Activated CD4-positive, alpha-beta T cell treated with anti-CD3 and anti-CD28 coated beads, Interleukin-10, Interleukin-2, amounts not matched to agents 100 ng/mL and 50 ng/mL, durations not matched to agents 16 hours and 8 hours (primary cell): ENCODE results near the gene EDA.

Experiments
- DNase-seq: peaks from one replicate; pipeline ENCODE4 v3.0.0-alpha.2; 2020

EDA gene

DNA sequence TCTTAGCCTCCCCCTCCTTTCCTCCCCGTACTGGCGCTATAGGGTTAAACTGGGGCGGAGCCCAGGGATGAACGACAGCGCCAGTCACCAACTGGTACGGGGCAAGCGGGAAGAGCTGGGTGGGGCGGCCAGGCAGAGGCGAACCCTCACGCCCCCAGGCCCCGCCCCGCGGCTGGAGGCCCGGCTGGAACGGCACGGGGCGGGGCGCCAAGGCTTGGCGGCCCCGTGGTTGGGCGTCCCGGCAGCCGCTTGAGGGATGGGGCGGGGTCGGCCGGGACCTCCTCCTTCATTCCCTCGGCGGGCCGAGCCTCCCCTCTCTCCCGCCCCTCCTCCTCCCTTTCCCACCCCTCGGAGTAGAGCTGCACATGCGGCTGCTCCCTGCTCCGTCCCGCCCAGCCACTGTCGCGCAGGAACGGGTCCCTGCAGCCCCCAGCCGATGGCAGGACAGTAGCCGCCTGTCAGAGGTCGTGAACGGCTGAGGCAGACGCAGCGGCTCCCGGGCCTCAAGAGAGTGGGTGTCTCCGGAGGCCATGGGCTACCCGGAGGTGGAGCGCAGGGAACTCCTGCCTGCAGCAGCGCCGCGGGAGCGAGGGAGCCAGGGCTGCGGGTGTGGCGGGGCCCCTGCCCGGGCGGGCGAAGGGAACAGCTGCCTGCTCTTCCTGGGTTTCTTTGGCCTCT, at the start of gene EDA:
EDA (plus strand) TSS at position 335 of the 678 bp plus-strand sequence.
- DNase-seq, result peak; percentile 76

DNA sequence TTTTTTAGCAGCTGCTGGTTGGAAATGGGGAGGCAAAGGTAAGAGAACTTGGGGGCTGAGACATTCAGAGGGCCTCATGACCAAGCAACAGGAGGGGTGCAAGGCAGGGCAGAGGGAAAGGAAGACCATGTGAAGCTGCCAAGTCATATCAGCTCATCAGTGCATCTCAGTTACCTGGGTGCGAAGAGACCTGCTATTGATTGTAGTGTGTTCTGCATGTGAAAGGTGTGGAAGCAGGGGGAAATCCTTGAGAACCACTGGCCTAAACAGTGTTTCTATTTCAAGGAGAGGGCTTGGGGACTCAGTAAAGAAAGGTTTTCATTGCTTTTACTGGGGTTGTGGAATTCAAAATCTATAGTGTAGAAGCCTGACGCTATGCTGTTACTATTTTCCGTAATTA, 47.1 kb upstream of the EDA start:
- DNase-seq, result no peak

DNA sequence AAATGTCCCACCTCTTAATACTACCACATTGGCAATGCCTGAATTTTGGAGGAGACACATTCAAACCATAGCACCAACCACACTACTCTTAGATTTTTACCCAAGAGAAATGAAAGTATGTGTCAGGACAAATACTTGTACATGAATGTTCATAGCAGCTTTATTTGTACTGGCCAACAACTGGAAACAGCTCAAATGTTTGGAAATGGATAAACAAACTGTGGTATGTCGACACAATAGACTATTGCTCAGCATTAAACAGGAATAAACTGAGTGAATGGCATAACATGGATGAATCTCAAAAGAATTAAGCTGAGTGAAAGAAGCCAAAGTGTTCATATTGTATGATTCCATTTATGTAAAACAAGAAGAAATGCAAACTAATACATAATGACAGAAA, 18.5 kb upstream of the EDA start:
- no peak for DNase-seq

GRCh38 chrX:69600182-69600581, 15.7 kb upstream of the EDA start:
- DNase-seq, result no peak

DNA sequence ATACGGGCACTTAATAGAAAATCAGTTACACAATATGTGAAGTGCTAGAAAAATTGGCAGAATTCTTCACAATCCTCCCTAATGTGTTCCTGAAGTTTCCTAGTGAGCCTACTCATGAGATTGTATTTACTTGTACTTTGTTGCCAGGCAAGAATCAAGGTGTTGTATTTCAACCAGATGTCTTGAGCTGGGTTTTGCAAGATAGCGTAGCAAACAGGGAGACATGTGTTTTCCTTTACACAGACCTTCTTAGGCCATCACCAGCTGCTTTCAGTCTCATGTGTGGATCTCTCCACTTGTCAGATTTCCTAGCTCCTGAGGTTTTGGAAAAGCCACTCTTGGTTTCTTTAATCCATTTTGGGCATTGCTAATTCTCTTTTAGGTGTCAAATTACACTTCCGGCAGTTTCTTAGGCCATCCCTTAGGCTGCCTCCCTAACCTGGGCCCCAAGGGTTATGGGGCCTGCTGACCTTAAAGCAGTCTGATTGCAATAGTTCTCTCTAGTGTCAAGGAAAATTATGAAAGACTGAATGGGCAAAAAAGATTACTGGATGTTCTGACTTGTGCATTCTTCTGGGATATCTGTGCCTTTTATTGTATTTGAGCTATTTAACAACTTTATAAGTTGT, 12.2 kb upstream of the EDA start:
- no peak for DNase-seq

DNA sequence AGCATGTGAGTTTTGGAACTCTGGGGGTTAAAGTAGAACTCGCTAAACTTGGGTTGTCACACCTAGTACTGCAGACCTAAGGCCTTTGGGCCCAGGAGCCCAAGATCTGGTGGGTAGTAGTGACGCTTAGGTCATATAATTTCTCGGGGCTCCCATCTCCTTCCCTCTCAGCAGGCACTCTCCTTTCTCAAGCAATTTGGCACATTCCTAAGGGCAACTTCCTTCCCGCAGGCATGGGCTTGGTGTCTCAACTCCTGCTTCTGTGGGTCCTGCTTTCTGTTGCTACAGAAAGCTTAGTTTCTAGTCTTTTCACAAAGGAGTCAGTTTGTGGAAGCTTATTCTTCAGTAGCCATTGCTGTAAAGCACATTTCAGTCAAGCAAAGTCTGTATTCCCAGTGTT, 10.4 kb upstream of the EDA start:
- no peak for DNase-seq

DNA sequence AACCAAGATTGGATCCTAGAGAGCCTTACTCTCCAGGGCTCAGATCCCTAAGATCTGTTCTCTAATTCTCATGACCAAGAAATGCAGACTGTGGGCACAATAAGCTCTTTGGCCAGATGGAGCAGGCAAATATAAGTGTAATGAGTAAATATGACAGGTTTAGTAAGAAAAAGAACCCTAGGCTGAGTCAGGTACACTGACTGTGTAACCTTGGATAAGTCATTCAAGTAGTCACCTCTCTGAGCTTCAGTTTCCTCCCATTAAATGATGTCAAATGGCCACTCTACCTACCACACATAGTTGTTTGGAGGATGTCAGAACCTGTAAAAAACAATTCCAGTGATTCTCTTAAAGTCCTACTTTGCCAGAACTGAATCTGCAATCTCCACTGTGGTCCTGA, 8.3 kb upstream of the EDA start:
- no peak for DNase-seq

GRCh38 chrX:69613946-69614345, 2.0 kb upstream of the EDA start:
- DNase-seq, result no peak

GRCh38 chrX:69614886-69615285, 1.0 kb upstream of the EDA start:
- no peak for DNase-seq

GRCh38 chrX:69615342-69615741, 571 bp upstream of the EDA start:
- no peak for DNase-seq

DNA sequence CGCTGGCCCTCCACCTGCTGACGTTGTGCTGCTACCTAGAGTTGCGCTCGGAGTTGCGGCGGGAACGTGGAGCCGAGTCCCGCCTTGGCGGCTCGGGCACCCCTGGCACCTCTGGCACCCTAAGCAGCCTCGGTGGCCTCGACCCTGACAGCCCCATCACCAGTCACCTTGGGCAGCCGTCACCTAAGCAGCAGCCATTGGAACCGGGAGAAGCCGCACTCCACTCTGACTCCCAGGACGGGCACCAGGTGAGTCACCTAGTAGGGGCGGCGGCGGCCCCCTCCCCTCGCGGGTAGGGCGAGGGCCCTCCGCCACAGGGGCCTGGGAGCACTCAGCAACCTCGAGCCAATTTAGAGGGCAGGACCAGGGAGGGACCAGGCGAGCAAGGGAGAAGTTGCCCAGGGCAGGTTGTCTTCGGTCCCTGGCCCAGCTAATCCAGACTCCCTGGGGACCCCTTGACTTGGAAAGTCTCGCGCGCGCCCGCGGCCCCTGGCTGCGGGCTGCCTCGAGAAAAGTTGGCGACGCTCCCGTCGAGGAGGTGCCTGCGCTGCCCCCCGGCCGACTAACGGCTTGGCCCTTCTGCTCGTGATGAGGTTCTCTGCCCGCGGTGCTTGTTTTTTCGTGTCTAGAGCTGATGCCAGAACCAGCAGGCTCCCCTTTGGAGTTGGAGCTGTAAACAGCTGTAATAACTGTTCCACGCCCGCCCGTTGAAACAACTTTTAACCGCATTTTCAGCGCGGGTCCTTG, 717 bp downstream of the EDA start:
- DNase-seq, result no peak

- DNase-seq, result peak; percentile 15
Measured at GRCh38 chrX:69618803-69619202, 2.9 kb downstream of the EDA start.

DNA sequence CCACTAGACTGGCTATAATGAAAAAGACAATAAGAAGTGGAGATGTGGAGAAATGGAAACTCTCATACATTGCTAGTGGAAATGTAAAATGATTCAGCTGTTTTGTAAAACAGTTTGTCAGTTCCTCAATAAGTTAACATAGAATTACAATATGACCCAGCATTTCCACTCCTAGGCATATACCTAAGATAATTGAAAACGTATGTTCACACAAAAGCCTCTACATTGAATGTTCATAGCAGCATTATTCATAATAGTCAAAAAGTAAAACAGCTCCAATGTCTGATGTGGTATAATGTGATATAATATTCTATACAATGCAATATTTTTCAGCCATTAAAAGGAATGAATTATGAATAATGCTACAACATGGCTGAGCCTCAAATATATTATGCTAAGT, 10.2 kb downstream of the EDA start:
- no peak for DNase-seq

DNA sequence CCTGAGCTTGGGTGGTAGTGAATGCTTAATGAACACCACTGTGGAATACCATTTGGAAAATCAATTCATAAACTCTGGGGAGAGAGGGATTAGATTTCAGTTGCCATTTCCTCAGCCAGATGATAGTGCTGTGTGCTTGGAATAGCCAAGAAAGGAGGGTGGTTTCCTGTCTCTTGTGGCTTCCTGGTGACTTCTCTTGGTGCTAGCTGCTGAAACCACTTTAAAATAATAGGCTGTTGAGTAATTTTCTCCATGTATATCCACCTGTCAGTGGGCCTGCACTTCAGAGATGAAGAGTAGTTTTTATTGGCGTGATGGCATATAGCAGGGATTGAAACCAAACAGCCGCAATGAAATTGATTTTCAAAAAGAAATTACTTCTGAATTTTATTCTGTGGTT, 11.8 kb downstream of the EDA start:
- peak; percentile 5 for DNase-seq

GRCh38 chrX:69630147-69630546, 14.2 kb downstream of the EDA start:
- DNase-seq, result no peak

DNA sequence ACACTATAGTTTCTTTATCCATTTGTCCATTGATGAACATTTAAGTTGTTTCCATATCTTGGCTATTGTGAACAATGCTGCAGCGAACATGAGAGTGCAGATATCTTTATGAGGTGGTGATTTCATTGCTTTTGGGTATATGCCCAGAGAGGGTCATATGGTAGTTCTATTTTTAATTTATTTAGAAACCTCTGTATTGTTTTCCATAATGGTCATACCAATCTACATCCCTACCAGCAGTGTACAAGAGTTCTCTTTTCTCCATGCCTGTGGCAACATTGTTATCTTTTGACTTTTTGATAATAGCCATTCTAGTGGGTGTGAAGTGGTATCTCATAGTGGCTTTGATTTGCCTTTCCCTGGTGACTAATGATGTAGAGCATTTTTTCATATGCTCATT, 48.8 kb downstream of the EDA start:
- DNase-seq, result no peak

- DNase-seq, result no peak
Measured at GRCh38 chrX:69670001-69670555, 54.2 kb downstream of the EDA start.

GRCh38 chrX:69674891-69675290, 59.0 kb downstream of the EDA start:
- DNase-seq, result no peak

DNA sequence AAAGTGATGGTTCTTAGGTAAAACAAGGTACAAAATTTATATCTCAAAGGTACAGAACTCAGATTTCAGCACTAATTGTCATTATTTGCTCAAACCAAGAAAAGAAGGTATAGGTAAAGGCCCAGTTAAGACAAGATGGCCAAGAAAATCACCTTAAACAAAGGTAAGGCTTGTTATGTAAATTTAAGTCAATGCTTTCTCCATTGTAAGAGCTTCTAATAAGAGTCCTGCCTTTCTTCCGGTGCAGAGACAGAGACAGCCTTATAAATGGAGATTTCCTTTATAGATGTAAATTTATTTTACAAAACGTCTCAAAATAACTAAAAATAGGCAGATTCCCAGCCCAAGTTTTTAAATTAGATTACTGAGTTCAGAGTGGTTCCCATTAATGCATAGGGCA, 89.9 kb downstream of the EDA start:
- no peak for DNase-seq

DNA sequence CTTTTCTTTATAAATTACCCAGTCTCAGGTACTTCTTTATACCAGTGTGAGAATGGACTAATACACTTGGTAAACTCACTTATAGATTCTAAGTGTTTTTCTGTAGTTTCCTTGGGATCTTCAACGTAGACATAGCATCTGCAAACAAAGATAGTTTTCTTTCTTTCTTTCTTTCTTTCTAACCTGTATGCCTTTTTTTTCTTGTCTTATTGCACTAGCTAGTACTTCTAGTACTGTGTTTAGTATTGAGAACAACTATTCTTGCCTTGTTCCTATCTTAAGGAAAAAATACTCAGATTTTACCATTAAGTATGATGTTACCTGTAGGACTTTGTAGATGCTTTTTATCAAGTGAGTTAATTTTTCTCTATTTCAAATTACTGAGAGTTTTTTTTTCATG, 102.2 kb downstream of the EDA start:
- DNase-seq, result no peak

DNA sequence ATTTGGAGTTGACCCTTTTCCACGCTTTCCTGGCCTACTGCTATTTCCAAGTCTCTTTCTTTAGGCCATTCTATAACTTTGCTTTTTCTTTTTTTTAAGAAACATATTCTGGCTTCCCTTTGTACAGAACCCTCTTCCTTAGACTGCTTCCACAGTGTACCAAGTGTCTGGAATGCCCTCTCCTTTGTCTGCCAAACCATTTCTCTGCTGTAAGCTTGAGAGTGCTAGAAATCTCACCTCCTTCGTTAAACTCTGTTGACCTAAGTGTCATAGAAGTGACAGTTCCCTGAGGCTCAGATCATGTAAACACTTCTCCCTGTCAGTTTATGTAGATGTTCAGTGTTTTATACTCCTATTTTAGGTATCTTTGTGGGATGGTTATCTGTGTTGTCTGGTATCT, 108.4 kb downstream of the EDA start:
- DNase-seq, result no peak

DNA sequence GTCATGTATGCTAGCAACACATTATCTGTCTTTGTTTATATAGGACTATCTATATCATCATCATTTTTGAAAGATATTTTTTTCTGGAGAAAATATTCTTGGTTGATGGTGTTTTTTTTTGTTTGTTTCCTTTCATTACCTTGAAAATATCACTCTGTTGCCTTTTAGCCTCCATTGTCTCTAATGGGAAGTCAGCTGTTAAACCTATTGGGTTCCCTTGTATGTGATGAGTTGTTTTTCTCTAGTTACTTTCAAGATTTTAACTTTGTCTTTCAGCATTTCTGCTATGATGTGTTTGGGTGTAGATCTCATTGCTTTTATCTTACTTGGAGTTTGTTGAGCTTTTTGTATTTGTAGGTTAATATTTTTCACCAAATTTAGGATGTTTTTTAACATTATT, 124.4 kb downstream of the EDA start:
- DNase-seq, result no peak

GRCh38 chrX:69741721-69742120, 125.8 kb downstream of the EDA start:
- no peak for DNase-seq

GRCh38 chrX:69746051-69746450, 130.1 kb downstream of the EDA start:
- DNase-seq, result no peak
